ENCODE results near the gene RIT1. TPM values are rescaled to one million over a fixed set of nuclear protein-coding genes. Genes with fewer than 3 reads are reported as not detected.

Gene RIT1
- total RNA-seq, 2 donors from 2014 or later: 6.9 to 16.1 TPM

DNA sequence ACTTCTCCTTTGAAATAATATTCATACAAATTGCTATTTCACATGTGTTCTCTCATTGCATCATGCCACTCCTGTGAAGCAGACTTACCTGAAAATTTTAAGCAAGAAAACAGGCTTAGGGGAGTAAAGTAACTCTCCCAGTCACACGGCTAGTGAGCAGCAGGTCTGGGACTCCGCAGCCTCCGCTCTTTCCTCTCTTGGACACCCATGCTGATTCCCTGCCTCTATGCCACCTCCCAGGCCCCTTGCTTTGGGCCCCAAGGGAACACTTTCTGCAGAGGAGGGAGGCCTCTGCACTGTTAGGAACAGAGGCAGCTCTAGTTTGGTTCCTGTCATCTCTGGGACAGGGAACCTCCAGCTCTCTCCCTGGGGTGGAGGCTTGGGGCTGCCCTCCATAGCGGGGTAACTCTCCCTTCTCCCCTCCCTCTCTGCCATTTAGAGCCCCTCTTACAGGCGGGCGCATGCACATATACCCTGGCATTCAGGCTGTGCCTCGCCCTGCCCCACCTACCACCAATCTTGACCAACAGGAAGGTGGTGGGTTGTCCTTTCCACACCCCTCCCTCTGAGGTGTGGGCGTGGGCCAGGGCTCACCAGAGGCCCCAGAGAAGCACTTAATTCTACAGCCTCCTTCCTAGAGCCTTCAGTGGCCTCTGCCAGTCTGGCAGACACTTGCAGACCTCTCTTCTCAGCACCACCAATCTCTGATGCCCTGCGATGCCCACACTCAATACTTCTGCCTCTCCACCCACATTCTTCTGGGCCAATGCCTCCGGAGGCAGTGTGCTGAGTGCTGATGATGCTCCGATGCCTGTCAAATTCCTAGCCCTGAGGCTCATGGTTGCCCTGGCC is 30.1 kb upstream of the RIT1 start, which contains the start of gene RXFP4:
TSS of gene RXFP4 (plus strand) at position 646 of the 852 bp plus-strand sequence. CDS start at position 718, 72 bp downstream.
- Histone ChIP-seq H3K4me3 (no peak within 1 kb of the TSS), H3K9me3 (no peaks in the 10 kb centered on the region), H3K27ac (peak within 1 kb of the TSS; percentile 73 to 84 (median 81)), H3K27me3 (no peaks in the 10 kb centered on the region), H3K36me3 (replicated peaks in 1 of 2; ENCODE audit: insufficient read depth in 1 of 2, low read depth in 2 of 2) (no peaks in the 10 kb centered on the region), H3K4me1 (peaks cover 56% of the 10 kb centered on the region)
- peak; percentile 33 for ATAC-seq
- TF ChIP-seq POLR2A (IDR thresholded peaks at IDR 0.05): no peak
- no peak for TF ChIP-seq CTCF (IDR thresholded peaks at IDR 0.05)
- DNase-seq: no peak
- 53 to 62% methylated on average over 11 of the region's 11 CpGs for WGBS, 2 donors
- intact Hi-C loops (cut with DNase I): loop anchor here (5.0 kb wide), 1 partner anchor 51 kb away; no protein-coding TSS in a partner anchor

DNA sequence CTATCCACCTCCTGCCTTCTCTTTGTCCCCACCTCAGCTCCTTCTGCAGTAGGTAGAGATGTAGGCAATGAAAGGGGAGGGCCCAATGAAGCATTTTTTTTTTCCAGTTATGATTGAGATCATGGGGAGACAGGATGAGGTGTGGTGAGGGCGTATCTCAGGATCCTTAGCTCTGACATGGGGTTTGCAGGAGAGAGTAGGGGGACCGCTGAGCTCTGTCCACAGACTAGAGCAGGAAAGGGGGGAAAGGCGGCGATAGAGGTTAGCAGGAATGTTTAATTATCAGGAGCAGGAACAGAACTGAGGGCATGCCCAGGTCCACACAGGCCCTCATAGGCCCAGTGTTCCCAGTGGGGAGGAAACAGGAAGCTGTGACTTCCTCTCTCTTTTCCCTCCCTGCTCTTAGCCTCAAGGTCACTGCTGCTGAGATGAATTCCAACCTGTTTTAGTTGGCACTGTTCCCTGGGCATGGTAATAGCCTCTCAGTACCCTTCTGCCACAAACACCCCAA is 29.4 kb upstream of the RIT1 start:
- intact Hi-C loops (cut with DNase I): loop anchor here (5.0 kb wide), 1 partner anchor 52 kb away; no protein-coding TSS in a partner anchor
- no peaks in the 10 kb centered on the region for H3K9me3 ChIP-seq
- WGBS, 2 donors: 43 to 44% methylated on average over 4 of the region's 4 CpGs
- H3K4me1 ChIP-seq: peaks cover 49% of the 10 kb centered on the region
- H3K36me3 ChIP-seq (replicated peaks in 1 of 2; ENCODE audit: insufficient read depth in 1 of 2, low read depth in 2 of 2): no peaks in the 10 kb centered on the region
- TF ChIP-seq POLR2A (IDR thresholded peaks at IDR 0.05) (peak in 2 of 3 donors; percentile 44 to 56), CTCF (IDR thresholded peaks at IDR 0.05) (no peak)
- ATAC-seq (peak; percentile 85), DNase-seq (peak; percentile 61 to 86 (median 78))
- H3K4me3 ChIP-seq: no peak overlapping the region
- H3K27me3 ChIP-seq: no peaks in the 10 kb centered on the region
- peak overlapping the region; percentile 73 to 84 (median 81) for H3K27ac ChIP-seq

DNA sequence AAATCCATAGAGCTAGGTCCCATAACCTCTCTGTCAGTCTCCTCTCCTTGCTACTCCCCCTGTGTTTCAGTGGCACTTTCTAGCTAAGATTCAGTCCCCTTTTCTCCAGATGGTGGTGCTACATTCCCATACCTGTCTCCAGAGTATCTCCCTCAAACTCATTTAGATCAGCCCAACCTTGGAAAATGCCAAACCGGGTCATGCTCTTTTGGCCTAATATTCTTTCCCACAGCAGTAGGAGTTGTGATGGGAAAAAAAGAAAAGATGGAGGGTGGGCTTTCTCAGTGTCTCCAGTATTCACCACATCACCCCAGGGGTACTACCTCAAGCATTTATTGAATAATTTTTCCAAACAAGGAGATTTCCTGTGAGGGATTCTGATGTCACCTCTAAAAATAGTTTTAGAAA is 27.1 kb upstream of the RIT1 start:
- TF ChIP-seq CTCF (IDR thresholded peaks at IDR 0.05) (peak; percentile 12 to 77 (median 63)), POLR2A (IDR thresholded peaks at IDR 0.05) (no peak)
- WGBS, 2 donors: 0% methylated on average over 1 of the region's 1 CpG
- Histone ChIP-seq H3K4me1 (peaks cover 45% of the 10 kb centered on the region), H3K27me3 (no peaks in the 10 kb centered on the region), H3K27ac (peak overlapping the region in 2 of 4 donors; percentile 45 to 82), H3K4me3 (no peak overlapping the region), H3K36me3 (replicated peaks in 1 of 2; ENCODE audit: insufficient read depth in 1 of 2, low read depth in 2 of 2) (no peaks in the 10 kb centered on the region), H3K9me3 (no peaks in the 10 kb centered on the region)
- DNase-seq (peak in 2 of 4 donors; percentile 23 to 62), ATAC-seq (no peak)
- intact Hi-C loops (cut with DNase I): no loop called here

DNA sequence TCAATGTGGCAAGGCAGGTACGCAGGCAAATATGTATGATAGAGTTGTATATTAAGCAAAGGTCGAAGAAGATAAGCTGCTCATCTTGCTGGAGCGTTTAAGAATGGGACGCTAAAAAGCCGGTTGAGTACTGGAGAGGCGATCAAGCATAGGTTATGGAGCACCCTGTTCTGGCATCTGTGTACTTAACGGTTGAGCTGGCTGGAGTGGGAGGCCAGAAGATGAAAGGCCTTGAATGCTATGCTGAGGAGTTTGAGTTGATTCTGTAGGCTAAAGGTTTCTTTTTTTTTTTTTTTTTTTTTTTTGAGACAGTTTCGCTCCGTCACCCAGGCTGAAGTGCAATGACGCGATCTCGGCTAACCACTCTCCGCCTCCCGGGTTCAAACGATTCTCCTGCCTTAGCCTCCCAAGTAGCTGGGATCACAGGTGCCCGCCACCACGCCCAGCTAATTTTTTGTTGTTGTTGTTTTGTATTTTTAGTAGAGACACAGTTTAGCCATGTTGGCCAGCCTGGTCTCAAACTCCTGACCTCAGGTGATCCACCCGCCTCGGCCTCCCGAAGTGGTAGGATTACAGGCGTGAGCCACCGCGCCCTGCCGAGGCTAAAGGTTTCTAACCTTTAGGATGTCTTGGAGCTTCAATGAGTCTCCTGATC is 23.9 kb upstream of the RIT1 start:
- no peak for DNase-seq
- Histone ChIP-seq H3K27ac (peak overlapping the region; percentile 80 to 88 (median 86)), H3K27me3 (no peaks in the 10 kb centered on the region), H3K36me3 (replicated peaks in 1 of 2; ENCODE audit: insufficient read depth in 1 of 2, low read depth in 2 of 2) (no peaks in the 10 kb centered on the region), H3K4me1 (peaks cover 49% of the 10 kb centered on the region), H3K4me3 (peak overlapping the region; percentile 53 to 83), H3K9me3 (no peaks in the 10 kb centered on the region)
- no peak for ATAC-seq
- TF ChIP-seq POLR2A (IDR thresholded peaks at IDR 0.05) (no peak), CTCF (IDR thresholded peaks at IDR 0.05) (no peak)
- 78 to 80% methylated on average over 24 of the region's 24 CpGs for WGBS, 2 donors
- intact Hi-C loops (cut with DNase I): no loop called here
